Measurements from ENCODE around the gene CCDC86.

DNA sequence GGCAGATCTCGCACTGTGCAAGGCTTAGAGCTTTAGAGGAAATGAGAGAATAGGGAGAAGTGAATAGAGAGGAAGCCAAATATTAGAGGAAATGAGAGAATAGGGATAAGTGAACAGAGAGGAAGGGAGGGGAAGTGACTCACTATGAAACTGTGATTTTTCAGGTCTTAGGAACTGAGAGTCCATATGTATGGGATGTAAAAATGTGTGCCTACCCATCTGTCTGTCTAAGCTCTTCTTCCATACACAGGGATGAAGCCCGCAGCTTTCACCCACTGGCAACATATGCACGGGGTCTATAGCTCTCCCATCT lies 6.4 kb upstream of the CCDC86 start:
- TF ChIP-seq, protein P1, sequence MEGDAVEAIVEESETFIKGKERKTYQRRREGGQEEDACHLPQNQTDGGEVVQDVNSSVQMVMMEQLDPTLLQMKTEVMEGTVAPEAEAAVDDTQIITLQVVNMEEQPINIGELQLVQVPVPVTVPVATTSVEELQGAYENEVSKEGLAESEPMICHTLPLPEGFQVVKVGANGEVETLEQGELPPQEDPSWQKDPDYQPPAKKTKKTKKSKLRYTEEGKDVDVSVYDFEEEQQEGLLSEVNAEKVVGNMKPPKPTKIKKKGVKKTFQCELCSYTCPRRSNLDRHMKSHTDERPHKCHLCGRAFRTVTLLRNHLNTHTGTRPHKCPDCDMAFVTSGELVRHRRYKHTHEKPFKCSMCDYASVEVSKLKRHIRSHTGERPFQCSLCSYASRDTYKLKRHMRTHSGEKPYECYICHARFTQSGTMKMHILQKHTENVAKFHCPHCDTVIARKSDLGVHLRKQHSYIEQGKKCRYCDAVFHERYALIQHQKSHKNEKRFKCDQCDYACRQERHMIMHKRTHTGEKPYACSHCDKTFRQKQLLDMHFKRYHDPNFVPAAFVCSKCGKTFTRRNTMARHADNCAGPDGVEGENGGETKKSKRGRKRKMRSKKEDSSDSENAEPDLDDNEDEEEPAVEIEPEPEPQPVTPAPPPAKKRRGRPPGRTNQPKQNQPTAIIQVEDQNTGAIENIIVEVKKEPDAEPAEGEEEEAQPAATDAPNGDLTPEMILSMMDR (IDR thresholded peaks at IDR 0.05), result no peak
- no peak for TF ChIP-seq POLR2A (IDR thresholded peaks at IDR 0.05)

Data from adrenal gland (tissue), 5 donors.